GM23338 (cell line): Measurements from ENCODE around the gene KIAA1217. TPM values are rescaled to one million over a fixed set of nuclear protein-coding genes. Genes with fewer than 3 reads are reported as not detected.

Experiments used
- ATAC-seq: fragments of 200-7000 bp; cut with Tn5 transposase; 3 replicates; pipeline ENCODE4 v1.9.1; 2020
- DNase-seq: peaks from one replicate; pipeline ENCODE4 v3.0.0-alpha.2; 2015; ENCODE audit warnings: low spot score
- H2AFZ ChIP-seq: fragments of 200-600 bp; sonication (generic); 2 replicates; pipeline ENCODE4 v1.8.0; 2016; ENCODE audit warnings: antibody characterized with exemption, mild to moderate bottlenecking, moderate library complexity
- H3F3A ChIP-seq: fragments of 200-600 bp; sonication (generic); replicated peaks from 2 replicates; pipeline ENCODE4 v1.8.0; 2017; ENCODE audit warnings: antibody characterized with exemption, mixed run types, low read depth
- H3K27ac ChIP-seq: fragments of 200-600 bp; sonication (generic); 2 replicates; pipeline ENCODE4 v1.6.1; 2016; ENCODE audit warnings: low read depth
- H3K27me3 ChIP-seq: fragments of 200-600 bp; sonication (generic); 2 replicates; pipeline ENCODE4 v1.8.0; 2016; ENCODE audit warnings: mild to moderate bottlenecking, mixed run types, moderate library complexity; ENCODE audit not compliant: insufficient read depth
- H3K36me3 ChIP-seq: fragments of 200-600 bp; sonication (generic); 2 replicates; pipeline ENCODE4 v1.8.0; 2016; ENCODE audit warnings: mild to moderate bottlenecking; ENCODE audit not compliant: insufficient read depth
- H3K4me1 ChIP-seq: fragments of 200-600 bp; sonication (generic); 2 replicates; pipeline ENCODE4 v1.8.0; 2016; ENCODE audit warnings: mild to moderate bottlenecking, moderate library complexity; ENCODE audit not compliant: insufficient read depth
- H3K4me2 ChIP-seq: fragments of 200-600 bp; sonication (generic); 2 replicates; pipeline ENCODE4 v1.7.1; 2017; ENCODE audit warnings: mixed run types
- H3K4me3 ChIP-seq: fragments of 200-600 bp; sonication (generic); 2 replicates; pipeline ENCODE4 v1.6.1; 2016; ENCODE audit warnings: mixed run types
- H3K79me2 ChIP-seq: fragments of 200-600 bp; sonication (generic); replicated peaks from 2 replicates; pipeline ENCODE4 v1.8.0; 2017; ENCODE audit warnings: mild to moderate bottlenecking; ENCODE audit not compliant: insufficient read depth
- H3K9me2 ChIP-seq: fragments of 200-600 bp; sonication (generic); 2 replicates; pipeline ENCODE4 v1.8.0; 2017; ENCODE audit not compliant: insufficient read depth
- H4K20me1 ChIP-seq: fragments of 200-600 bp; sonication (generic); replicated peaks from 2 replicates; pipeline ENCODE4 v1.8.0; 2017; ENCODE audit warnings: mild to moderate bottlenecking; ENCODE audit not compliant: insufficient read depth
- H3K27ac Mint-ChIP-seq: 2 replicates; pipeline ENCODE4 v1.8.0; 2020; ENCODE audit warnings: inconsistent platforms, mild to moderate bottlenecking, moderate library complexity, mixed read lengths
- H3K27me3 Mint-ChIP-seq: 3 replicates; pipeline ENCODE4 v1.8.0; 2022; ENCODE audit warnings: low read depth, mild to moderate bottlenecking, moderate library complexity, mixed read lengths, inconsistent platforms; ENCODE audit not compliant: insufficient read depth, poor library complexity
- H3K36me3 Mint-ChIP-seq: 3 replicates; pipeline ENCODE4 v1.8.0; 2021; ENCODE audit warnings: low read depth, mild to moderate bottlenecking, inconsistent platforms, moderate library complexity, mixed read lengths
- H3K4me1 Mint-ChIP-seq: 3 replicates; pipeline ENCODE4 v1.8.0; 2020; ENCODE audit warnings: mild to moderate bottlenecking, inconsistent platforms, mixed read lengths
- H3K4me3 Mint-ChIP-seq: 3 replicates; pipeline ENCODE4 v1.8.0; 2021; ENCODE audit warnings: moderate library complexity, mild to moderate bottlenecking, inconsistent platforms, mixed read lengths
- H3K9me3 Mint-ChIP-seq: 3 replicates; pipeline ENCODE4 v1.8.0; 2020; ENCODE audit warnings: moderate library complexity, mild to moderate bottlenecking, inconsistent platforms, mixed read lengths
- CREB1 ChIP-seq: fragments of 250-450 bp; sonication (Bioruptor Pico); IDR thresholded peaks from 2 replicates; pipeline ENCODE4 v1.5.0; 2020; ENCODE audit warnings: low read depth, mild to moderate bottlenecking, moderate library complexity
- ETS1 ChIP-seq: IDR thresholded peaks from 2 replicates; pipeline ENCODE4 v1.6.1; 2016; ENCODE audit warnings: antibody characterized with exemption
- EZH2 ChIP-seq: fragments of 200-600 bp; sonication (generic); IDR thresholded peaks from one replicate; pipeline ENCODE4 v1.8.0; 2017; ENCODE audit warnings: antibody characterized with exemption, mild to moderate bottlenecking, low read depth; ENCODE audit not compliant: unreplicated experiment
- EZH2phosphoT487 ChIP-seq: fragments of 200-600 bp; sonication (generic); IDR thresholded peaks from one replicate; pipeline ENCODE4 v1.8.1; 2018; ENCODE audit warnings: antibody characterized with exemption; ENCODE audit not compliant: unreplicated experiment
- JUNB ChIP-seq: IDR thresholded peaks from one replicate; pipeline ENCODE4 v1.6.1; 2016; ENCODE audit warnings: antibody characterized with exemption; ENCODE audit not compliant: unreplicated experiment
- NANOG ChIP-seq: IDR thresholded peaks from 2 replicates; pipeline ENCODE4 v1.6.1; 2016; ENCODE audit warnings: antibody characterized with exemption, borderline replicate concordance
- POLR2AphosphoS5 ChIP-seq: IDR thresholded peaks from 2 replicates; pipeline ENCODE4 v1.6.1; 2016; ENCODE audit warnings: antibody characterized with exemption, low read depth
- STAT1 ChIP-seq: IDR thresholded peaks from one replicate; pipeline ENCODE4 v1.6.1; 2016; ENCODE audit warnings: antibody characterized with exemption; ENCODE audit not compliant: unreplicated experiment
- ZNF114 ChIP-seq: fragments of 250-450 bp; sonication (Bioruptor Pico); IDR thresholded peaks from 2 replicates; pipeline ENCODE4 v1.5.0; 2020; ENCODE audit warnings: mild to moderate bottlenecking, moderate library complexity
- ZNF331 ChIP-seq: fragments of 250-450 bp; sonication (Bioruptor Pico); IDR thresholded peaks from 2 replicates; pipeline ENCODE4 v1.5.0; 2020; ENCODE audit warnings: low read depth, mild to moderate bottlenecking, moderate library complexity
- polyA plus RNA-seq: library from polyadenylated mRNA; unstranded; fragments of >200 nt; fragmentation: Nextera tagmentation; extraction: Ambion mirVana; gene quantifications from 2 replicates; pipeline ENCODE4 v1.2.1, GENCODE V29; 2016
- total RNA-seq: library from RNA; depleted of rRNA; stranded (reverse); fragments of >200 nt; shearing (Covaris generic); gene quantifications from 2 replicates; pipeline ENCODE4 v1.2.3, GENCODE V29; 2014
- TF ChIP-seq, protein P1 (sequence below), 2 experiments: fragments of 200-600 bp in 1 of 2; sonication (generic) in 1 of 2; conservative IDR thresholded peaks; 2 replicates each; pipeline versions ENCODE4 v1.5.1 to v1.6.1; 2016 to 2017; ENCODE audit warnings: antibody characterized with exemption in 2 of 2, low read depth in 2 of 2, mild to moderate bottlenecking in 2 of 2, moderate library complexity in 1 of 2
- TF ChIP-seq, protein P2 (sequence below): fragments of 250-450 bp; sonication (Bioruptor Pico); IDR thresholded peaks from 2 replicates; pipeline ENCODE4 v1.5.0; 2020; ENCODE audit warnings: mild to moderate bottlenecking, moderate library complexity

KIAA1217 gene
- total and polyA plus RNA-seq, 2 experiments from 2014 or later, result 6.4 to 9.1 TPM

GRCh38 chr10:24385776-24386175, 176.8 kb downstream of the KIAA1217 start (continued):
- TF ChIP-seq NANOG, result no peak
- TF ChIP-seq, protein P1, sequence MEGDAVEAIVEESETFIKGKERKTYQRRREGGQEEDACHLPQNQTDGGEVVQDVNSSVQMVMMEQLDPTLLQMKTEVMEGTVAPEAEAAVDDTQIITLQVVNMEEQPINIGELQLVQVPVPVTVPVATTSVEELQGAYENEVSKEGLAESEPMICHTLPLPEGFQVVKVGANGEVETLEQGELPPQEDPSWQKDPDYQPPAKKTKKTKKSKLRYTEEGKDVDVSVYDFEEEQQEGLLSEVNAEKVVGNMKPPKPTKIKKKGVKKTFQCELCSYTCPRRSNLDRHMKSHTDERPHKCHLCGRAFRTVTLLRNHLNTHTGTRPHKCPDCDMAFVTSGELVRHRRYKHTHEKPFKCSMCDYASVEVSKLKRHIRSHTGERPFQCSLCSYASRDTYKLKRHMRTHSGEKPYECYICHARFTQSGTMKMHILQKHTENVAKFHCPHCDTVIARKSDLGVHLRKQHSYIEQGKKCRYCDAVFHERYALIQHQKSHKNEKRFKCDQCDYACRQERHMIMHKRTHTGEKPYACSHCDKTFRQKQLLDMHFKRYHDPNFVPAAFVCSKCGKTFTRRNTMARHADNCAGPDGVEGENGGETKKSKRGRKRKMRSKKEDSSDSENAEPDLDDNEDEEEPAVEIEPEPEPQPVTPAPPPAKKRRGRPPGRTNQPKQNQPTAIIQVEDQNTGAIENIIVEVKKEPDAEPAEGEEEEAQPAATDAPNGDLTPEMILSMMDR (conservative IDR thresholded peaks at IDR 0.05; ENCODE audit: low read depth in 2 of 2), result no peak
- TF ChIP-seq POLR2AphosphoS5, result no peak
- TF ChIP-seq ZNF114 (CRISPR knock-in tag), result no peak

DNA sequence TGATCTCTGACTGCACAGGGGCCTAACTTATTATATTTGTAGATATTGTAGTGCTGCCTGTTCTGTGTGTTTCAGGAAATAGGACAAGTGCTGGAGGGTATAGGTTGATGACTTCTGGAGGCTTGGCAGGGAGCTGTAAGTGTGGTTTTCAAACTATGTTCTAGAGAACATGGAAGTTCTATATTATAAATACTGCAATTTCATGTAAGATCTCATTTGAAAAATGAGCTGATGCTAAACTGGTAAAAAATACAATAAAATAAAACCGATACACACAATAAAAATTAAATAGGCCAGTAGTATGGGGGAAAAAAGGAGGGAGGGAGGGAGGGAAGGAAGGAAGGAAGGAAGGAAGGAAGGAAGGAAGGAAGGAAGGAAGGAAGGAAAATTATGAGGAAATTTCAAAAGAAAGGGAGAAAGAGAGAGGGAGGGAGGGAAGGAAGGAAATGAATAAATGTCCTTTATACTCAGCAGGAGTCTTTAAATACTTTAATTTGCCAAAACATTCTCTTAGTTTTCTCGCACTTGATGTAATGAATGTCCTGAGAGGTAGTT, 181.3 kb downstream of the KIAA1217 start:
- Histone ChIP-seq H3K4me1 (peaks cover 8% of the 10 kb centered on the region; the same call in 1 of the 2 replicates), H2AFZ (no peak overlapping the region), H3K36me3 (no peaks in the 10 kb centered on the region), H3K79me2 (no peaks in the 10 kb centered on the region), H3K9me2 (no peaks in the 10 kb centered on the region), H3K4me2 (no peak overlapping the region), H3K4me3 (no peak overlapping the region), H3F3A (no peaks in the 10 kb centered on the region), H3K27ac (no peak overlapping the region), H4K20me1 (no peaks in the 10 kb centered on the region), H3K27me3 (no peaks in the 10 kb centered on the region)
- H3K4me1 Mint-ChIP-seq, result peaks cover 21% of the 10 kb centered on the region
- no peak overlapping the region for H3K27ac Mint-ChIP-seq
- H3K27me3 Mint-ChIP-seq, result no peaks in the 10 kb centered on the region
- no peaks in the 10 kb centered on the region; the same call in 2 of the 3 replicates for H3K36me3 Mint-ChIP-seq
- ATAC-seq (no peak), DNase-seq (no peak)
- no peak overlapping the region for H3K4me3 Mint-ChIP-seq
- H3K9me3 Mint-ChIP-seq, result no peaks in the 10 kb centered on the region
- TF ChIP-seq, protein P2, sequence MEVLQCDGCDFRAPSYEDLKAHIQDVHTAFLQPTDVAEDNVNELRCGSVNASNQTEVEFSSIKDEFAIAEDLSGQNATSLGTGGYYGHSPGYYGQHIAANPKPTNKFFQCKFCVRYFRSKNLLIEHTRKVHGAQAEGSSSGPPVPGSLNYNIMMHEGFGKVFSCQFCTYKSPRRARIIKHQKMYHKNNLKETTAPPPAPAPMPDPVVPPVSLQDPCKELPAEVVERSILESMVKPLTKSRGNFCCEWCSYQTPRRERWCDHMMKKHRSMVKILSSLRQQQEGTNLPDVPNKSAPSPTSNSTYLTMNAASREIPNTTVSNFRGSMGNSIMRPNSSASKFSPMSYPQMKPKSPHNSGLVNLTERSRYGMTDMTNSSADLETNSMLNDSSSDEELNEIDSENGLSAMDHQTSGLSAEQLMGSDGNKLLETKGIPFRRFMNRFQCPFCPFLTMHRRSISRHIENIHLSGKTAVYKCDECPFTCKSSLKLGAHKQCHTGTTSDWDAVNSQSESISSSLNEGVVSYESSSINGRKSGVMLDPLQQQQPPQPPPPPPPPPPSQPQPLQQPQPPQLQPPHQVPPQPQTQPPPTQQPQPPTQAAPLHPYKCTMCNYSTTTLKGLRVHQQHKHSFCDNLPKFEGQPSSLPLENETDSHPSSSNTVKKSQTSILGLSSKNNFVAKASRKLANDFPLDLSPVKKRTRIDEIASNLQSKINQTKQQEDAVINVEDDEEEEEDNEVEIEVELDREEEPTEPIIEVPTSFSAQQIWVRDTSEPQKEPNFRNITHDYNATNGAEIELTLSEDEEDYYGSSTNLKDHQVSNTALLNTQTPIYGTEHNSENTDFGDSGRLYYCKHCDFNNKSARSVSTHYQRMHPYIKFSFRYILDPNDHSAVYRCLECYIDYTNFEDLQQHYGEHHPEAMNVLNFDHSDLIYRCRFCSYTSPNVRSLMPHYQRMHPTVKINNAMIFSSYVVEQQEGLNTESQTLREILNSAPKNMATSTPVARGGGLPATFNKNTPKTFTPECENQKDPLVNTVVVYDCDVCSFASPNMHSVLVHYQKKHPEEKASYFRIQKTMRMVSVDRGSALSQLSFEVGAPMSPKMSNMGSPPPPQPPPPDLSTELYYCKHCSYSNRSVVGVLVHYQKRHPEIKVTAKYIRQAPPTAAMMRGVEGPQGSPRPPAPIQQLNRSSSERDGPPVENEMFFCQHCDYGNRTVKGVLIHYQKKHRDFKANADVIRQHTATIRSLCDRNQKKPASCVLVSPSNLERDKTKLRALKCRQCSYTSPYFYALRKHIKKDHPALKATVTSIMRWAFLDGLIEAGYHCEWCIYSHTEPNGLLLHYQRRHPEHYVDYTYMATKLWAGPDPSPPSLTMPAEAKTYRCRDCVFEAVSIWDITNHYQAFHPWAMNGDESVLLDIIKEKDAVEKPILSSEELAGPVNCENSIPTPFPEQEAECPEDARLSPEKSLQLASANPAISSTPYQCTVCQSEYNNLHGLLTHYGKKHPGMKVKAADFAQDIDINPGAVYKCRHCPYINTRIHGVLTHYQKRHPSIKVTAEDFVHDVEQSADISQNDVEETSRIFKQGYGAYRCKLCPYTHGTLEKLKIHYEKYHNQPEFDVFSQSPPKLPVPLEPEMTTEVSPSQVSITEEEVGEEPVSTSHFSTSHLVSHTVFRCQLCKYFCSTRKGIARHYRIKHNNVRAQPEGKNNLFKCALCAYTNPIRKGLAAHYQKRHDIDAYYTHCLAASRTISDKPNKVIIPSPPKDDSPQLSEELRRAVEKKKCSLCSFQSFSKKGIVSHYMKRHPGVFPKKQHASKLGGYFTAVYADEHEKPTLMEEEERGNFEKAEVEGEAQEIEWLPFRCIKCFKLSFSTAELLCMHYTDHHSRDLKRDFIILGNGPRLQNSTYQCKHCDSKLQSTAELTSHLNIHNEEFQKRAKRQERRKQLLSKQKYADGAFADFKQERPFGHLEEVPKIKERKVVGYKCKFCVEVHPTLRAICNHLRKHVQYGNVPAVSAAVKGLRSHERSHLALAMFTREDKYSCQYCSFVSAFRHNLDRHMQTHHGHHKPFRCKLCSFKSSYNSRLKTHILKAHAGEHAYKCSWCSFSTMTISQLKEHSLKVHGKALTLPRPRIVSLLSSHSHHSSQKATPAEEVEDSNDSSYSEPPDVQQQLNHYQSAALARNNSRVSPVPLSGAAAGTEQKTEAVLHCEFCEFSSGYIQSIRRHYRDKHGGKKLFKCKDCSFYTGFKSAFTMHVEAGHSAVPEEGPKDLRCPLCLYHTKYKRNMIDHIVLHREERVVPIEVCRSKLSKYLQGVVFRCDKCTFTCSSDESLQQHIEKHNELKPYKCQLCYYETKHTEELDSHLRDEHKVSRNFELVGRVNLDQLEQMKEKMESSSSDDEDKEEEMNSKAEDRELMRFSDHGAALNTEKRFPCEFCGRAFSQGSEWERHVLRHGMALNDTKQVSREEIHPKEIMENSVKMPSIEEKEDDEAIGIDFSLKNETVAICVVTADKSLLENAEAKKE (CRISPR knock-in tag), result no peak
- TF ChIP-seq STAT1 (no peak), EZH2phosphoT487 (no peak), ZNF114 (CRISPR knock-in tag) (no peak), JUNB (no peak), CREB1 (CRISPR knock-in tag) (no peak), EZH2 (no peak), POLR2AphosphoS5 (no peak), ETS1 (no peak), ZNF331 (CRISPR knock-in tag) (no peak), NANOG (no peak)
- TF ChIP-seq, protein P1 (conservative IDR thresholded peaks at IDR 0.05; ENCODE audit: low read depth in 2 of 2), result no peak
